LNCaP clone FGC (cell line): ENCODE results near the gene RAB31.

Experiments used
- DNase-seq: peaks from one replicate; pipeline ENCODE4 v3.0.0-alpha.2; 2011; ENCODE audit warnings: low read depth
- H3K4me3 ChIP-seq: 2 replicates; pipeline ENCODE4 v1.5.1; 2011; ENCODE audit warnings: mild to moderate bottlenecking, low read depth, low read length, control low read depth
- CTCF ChIP-seq: IDR thresholded peaks from 2 replicates; pipeline ENCODE4 v1.5.1; 2012; ENCODE audit warnings: mild to moderate bottlenecking; ENCODE audit not compliant: control insufficient read depth, insufficient read depth; ENCODE audit errors: extremely low read depth

RAB31 gene

DNA sequence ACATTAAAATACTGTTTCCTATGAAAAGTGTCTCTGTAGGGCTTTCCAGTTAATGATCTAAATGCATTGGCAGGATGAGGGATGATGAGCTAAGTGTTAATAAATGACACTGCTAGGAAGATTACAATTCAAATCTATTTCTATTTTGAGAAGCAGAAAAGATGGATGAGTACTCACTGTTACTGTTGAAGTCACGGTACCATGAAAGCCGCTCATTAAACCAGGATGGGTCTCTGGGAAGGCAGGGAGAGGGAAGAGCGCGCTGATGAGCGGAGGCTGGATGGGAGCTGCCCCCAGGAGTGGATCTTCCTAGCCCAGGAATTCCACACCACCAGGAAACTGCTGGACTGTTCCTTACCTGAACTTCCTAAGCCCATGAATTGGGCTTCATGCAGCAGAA is 150.5 kb downstream of the RAB31 start:
- TF ChIP-seq CTCF, result no peak
- no peak for DNase-seq
- no peak overlapping the region for H3K4me3 ChIP-seq

DNA sequence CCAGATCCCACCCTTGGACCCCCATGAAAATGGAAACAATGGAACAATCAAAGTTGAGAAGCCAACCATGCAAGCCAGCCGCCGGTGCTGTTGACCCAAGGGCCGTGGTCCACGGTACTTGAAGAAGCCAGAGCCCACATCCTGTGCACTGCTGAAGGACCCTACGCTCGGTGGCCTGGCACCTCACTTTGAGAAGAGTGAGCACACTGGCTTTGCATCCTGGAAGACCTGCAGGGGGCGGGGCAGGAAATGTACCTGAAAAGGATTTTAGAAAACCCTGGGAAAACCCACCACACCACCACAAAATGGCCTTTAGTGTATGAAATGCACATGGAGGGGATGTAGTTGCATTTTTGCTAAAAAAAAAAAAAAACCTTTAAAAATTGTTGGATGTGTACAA is 151.1 kb downstream of the RAB31 start:
- DNase-seq, result no peak
- TF ChIP-seq CTCF, result no peak
- H3K4me3 ChIP-seq, result no peak overlapping the region

DNA sequence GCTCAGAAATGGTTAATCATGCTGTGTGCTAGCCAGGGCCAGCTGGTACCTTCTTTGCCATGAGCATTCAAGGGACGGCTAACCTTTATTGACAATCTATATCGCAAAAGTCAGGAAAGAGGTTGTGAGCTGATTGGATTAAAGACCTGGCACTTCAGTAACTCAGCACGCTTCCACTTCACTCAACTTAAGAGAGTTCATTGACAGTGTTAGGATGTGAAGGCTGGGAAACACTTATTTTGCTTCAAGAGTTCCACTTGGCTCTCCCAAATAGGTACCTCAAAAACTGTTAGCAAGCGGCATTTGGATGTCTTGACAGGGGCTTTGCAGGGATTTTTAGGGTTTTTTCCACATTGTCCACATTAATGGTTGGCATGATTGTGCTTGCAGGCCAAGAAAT is 152.6 kb downstream of the RAB31 start:
- no peak overlapping the region for H3K4me3 ChIP-seq
- TF ChIP-seq CTCF, result no peak
- DNase-seq, result no peak

- no peak for TF ChIP-seq CTCF
- DNase-seq, result no peak
- no peak overlapping the region for H3K4me3 ChIP-seq
Measured at GRCh38 chr18:9861157-9861556, 153.1 kb downstream of the RAB31 start.

DNA sequence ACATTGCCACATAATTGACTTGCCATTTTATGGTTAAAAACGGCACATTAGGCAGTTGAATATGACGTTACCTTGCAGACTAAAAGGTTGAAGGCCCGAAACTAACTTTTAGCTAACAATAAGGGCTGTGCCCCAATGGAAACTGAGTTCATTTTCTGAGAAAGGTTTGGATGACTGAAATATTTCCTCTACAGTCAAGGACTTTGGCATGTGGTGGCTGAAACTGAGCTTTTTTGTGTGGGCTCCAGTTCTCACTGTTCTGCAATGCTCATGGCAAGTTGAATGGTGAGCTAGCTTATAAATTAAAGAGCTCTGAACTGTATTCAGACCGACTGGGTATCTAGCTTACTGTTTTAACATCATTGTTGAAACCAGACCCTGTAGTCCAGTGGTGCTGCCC is 153.8 kb downstream of the RAB31 start:
- no peak for TF ChIP-seq CTCF
- no peak overlapping the region for H3K4me3 ChIP-seq
- no peak for DNase-seq

DNA sequence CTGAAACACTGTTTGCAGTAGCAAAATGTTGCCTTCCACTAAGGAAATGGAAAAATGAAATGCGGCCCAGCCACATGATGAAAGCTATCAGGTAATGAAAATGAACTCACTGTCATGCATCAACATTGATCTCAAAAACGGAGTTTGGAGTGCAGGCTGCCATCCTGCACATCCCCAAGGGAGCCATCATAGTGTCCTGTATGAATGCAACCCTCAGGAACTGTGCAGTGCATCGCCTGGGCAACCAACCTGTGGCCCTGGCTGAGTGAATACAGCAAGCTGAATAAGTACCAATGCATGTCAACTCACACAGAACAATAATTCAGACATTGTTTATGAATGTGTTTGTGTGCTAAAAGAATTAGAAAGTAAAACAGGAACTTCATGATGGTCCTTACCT is 154.6 kb downstream of the RAB31 start:
- no peak for TF ChIP-seq CTCF
- H3K4me3 ChIP-seq, result no peak overlapping the region

GRCh38 chr18:9863282-9863681 is 155.2 kb downstream of the RAB31 start:
- DNase-seq, result no peak
- TF ChIP-seq CTCF, result no peak
- H3K4me3 ChIP-seq, result no peak overlapping the region

More for the DNA sequence above, 154.6 kb downstream of the RAB31 start:
- no peak for DNase-seq
